ENCODE measurements around the gene C3orf22. TPM values are rescaled to one million over a fixed set of nuclear protein-coding genes. Genes with fewer than 3 reads are reported as not detected.

C3orf22 gene
- total and polyA plus RNA-seq, 9 of the 15 experiments (the other 6 are each of a cell fraction or from before 2014, with no cell fraction given), result not detected

GRCh38 chr3:126555795-126556636 lies 2.7 kb downstream of the C3orf22 start:
- Histone ChIP-seq H3K36me3 (ENCODE audit: control insufficient read depth, insufficient read depth, low read length) (no peaks in the 10 kb centered on the region), H4K20me1 (replicated peaks; ENCODE audit: control insufficient read depth, insufficient read depth, low read length) (peaks cover 4% of the 10 kb centered on the region; the same call in 1 of the 2 replicates), H3K27me3 (ENCODE audit: control insufficient read depth in 2 of 2, insufficient read depth in 2 of 2, low read length in 2 of 2) (peaks cover 4 to 43% of the 10 kb centered on the region in 2 experiments; a peak in 2 of 5 replicates), H3K27ac (ENCODE audit: extremely low read depth, low read depth, low read length) (no peak overlapping the region), H3K9me3 (replicated peaks; ENCODE audit: control insufficient read depth, insufficient read depth, low read depth, low read length) (no peaks in the 10 kb centered on the region), H3K4me1 (replicated peaks in 1 of 2; ENCODE audit: control insufficient read depth in 2 of 2, insufficient read depth in 2 of 2, low read length in 2 of 2) (no peaks in the 10 kb centered on the region), H2AFZ (ENCODE audit: low read depth, low read length) (no peak overlapping the region), H3K79me2 (ENCODE audit: control insufficient read depth, insufficient read depth, low read length) (no peaks in the 10 kb centered on the region), H3K4me3 (no peak overlapping the region), H3K9ac (ENCODE audit: insufficient read depth in 1 of 2, low read depth in 2 of 2, low read length in 2 of 2) (no peak overlapping the region; a peak in 1 of 4 replicates), H3K4me2 (ENCODE audit: insufficient read depth, low read length) (no peak overlapping the region), H3K9me1 (ENCODE audit: control insufficient read depth, insufficient read depth, low read length) (no peaks in the 10 kb centered on the region)
- DNase-seq (ENCODE audit: extremely low read depth in 1 of 4, low spot score in 3 of 4) (no peak), FAIRE-seq (no peak), ATAC-seq (no peak)
- ChIA-PET CTCF (ENCODE audit: low intra/inter-chr PET ratio) (no interaction called here), POLR2A (interaction anchor here (1.2 kb wide), 1 partner anchor 10 kb away, joined by 5 read pairs; no protein-coding TSS in a partner anchor)
- TF ChIP-seq SMAD4 (CRISPR knock-in tag; conservative IDR thresholded peaks at IDR 0.05) (no peak), EZH2 (IDR thresholded peaks at IDR 0.05; ENCODE audit: borderline replicate concordance, low read depth, low read length) (no peak), PHF21A (IDR thresholded peaks at IDR 0.05; ENCODE audit: borderline replicate concordance, low read depth) (no peak), ZNF785 (CRISPR knock-in tag; IDR thresholded peaks at IDR 0.05) (no peak), ZNF280A (IDR thresholded peaks at IDR 0.05; ENCODE audit: low read depth, partially characterized antibody) (no peak)
- WGBS (ENCODE audit: insufficient coverage, low coverage, missing lambda C conversion rate), result 0% methylated on average over 4 of the region's 10 CpGs
- intact Hi-C loops (cut with micrococcal nuclease), result no loop called here
- in situ Hi-C loops (cut with MboI), result no loop called here
- no TSS peak for BruUV-seq (replicated peaks)

All from K562 (cell line).